HFFc6 (cell line): ENCODE results near the gene SPACA5B. TPM values are rescaled to one million over a fixed set of nuclear protein-coding genes. Genes with fewer than 3 reads are reported as not detected.
"Not testable (repeated sequence)": the region's sequence is repeated elsewhere in the genome, so short reads cannot be mapped to it uniquely, and the experiment has no call there.

Experiments used
- DNase-seq: peaks from one replicate; pipeline ENCODE4 v3.0.0-alpha.2; 2018
- H3K27ac Mint-ChIP-seq: 2 replicates; pipeline ENCODE4 v1.8.0; 2020; ENCODE audit warnings: mild to moderate bottlenecking, mixed read lengths
- H3K27me3 Mint-ChIP-seq: 2 replicates; pipeline ENCODE4 v1.8.0; 2021; ENCODE audit warnings: mild to moderate bottlenecking, moderate library complexity, mixed read lengths; ENCODE audit not compliant: insufficient read depth
- H3K36me3 Mint-ChIP-seq: 2 replicates; pipeline ENCODE4 v1.8.0; 2021; ENCODE audit warnings: low read depth, mixed read lengths
- H3K4me1 Mint-ChIP-seq: 2 replicates; pipeline ENCODE4 v1.8.0; 2020; ENCODE audit warnings: low read depth, mixed read lengths
- H3K4me3 Mint-ChIP-seq: 2 replicates; pipeline ENCODE4 v1.8.0; 2020; ENCODE audit warnings: mild to moderate bottlenecking, moderate library complexity, mixed read lengths
- H3K9me3 Mint-ChIP-seq: 2 replicates; pipeline ENCODE4 v1.8.0; 2020; ENCODE audit warnings: mild to moderate bottlenecking, mixed read lengths
- CTCF ChIP-seq: fragments of 200-600 bp; sonication (generic); IDR thresholded peaks from 2 replicates; pipeline ENCODE4 v1.5.0; 2021; ENCODE audit warnings: antibody characterized with exemption, mild to moderate bottlenecking
- total RNA-seq, 6 experiments: library from RNA; stranded (reverse); fragmentation: NEBNext Ultra II Directional; extraction: Animal tissue kit (Norgen Biotek cat#: 25700); gene quantifications; 2 replicates in 1 of 6; 3 replicates in 5 of 6; pipeline ENCODE4 v1.2.3, GENCODE V29; 2021

Gene SPACA5B
- total RNA-seq, 6 experiments from 2014 or later: not detected

- H3K36me3 Mint-ChIP-seq: no peaks in the 10 kb centered on the region
- no peak for DNase-seq
- no peaks in the 10 kb centered on the region for H3K9me3 Mint-ChIP-seq
- no peak overlapping the region for H3K27ac Mint-ChIP-seq
- H3K27me3 Mint-ChIP-seq: no peaks in the 10 kb centered on the region
- TF ChIP-seq CTCF: no peak
- H3K4me3 Mint-ChIP-seq: no peak overlapping the region
- H3K4me1 Mint-ChIP-seq: no peaks in the 10 kb centered on the region
Observed at GRCh38 chrX:48154796-48155195, 24.4 kb downstream of the SPACA5B start.

GRCh38 chrX:48156014-48156413 lies 25.6 kb downstream of the SPACA5B start:
- Mint-ChIP-seq H3K27me3 (no peaks in the 10 kb centered on the region), H3K36me3 (no peaks in the 10 kb centered on the region), H3K4me1 (no peaks in the 10 kb centered on the region), H3K27ac (no peak overlapping the region), H3K9me3 (no peaks in the 10 kb centered on the region), H3K4me3 (no peak overlapping the region)
- DNase-seq: no peak
- no peak for TF ChIP-seq CTCF

GRCh38 chrX:48165241-48165640 lies 34.8 kb downstream of the SPACA5B start:
- no peak overlapping the region for H3K4me3 Mint-ChIP-seq
- no peaks in the 10 kb centered on the region for H3K4me1 Mint-ChIP-seq
- DNase-seq: no peak
- H3K36me3 Mint-ChIP-seq: no peaks in the 10 kb centered on the region
- TF ChIP-seq CTCF: no peak
- H3K27ac Mint-ChIP-seq: no peak overlapping the region
- no peaks in the 10 kb centered on the region for H3K9me3 Mint-ChIP-seq
- H3K27me3 Mint-ChIP-seq: peaks cover 3% of the 10 kb centered on the region

GRCh38 chrX:48166322-48166721 lies 35.9 kb downstream of the SPACA5B start:
- not testable (repeated sequence) for H3K27me3 Mint-ChIP-seq, H3K4me1 Mint-ChIP-seq, H3K4me3 Mint-ChIP-seq, DNase-seq, H3K9me3 Mint-ChIP-seq, H3K36me3 Mint-ChIP-seq, H3K27ac Mint-ChIP-seq

- Mint-ChIP-seq H3K27ac (no peak overlapping the region), H3K4me3 (no peak overlapping the region), H3K4me1 (no peaks in the 10 kb centered on the region), H3K36me3 (no peaks in the 10 kb centered on the region), H3K27me3 (peaks cover 2% of the 10 kb centered on the region; the same call in 1 of the 2 replicates), H3K9me3 (no peaks in the 10 kb centered on the region)
- no peak for DNase-seq
- TF ChIP-seq CTCF: no peak
Observed at GRCh38 chrX:48179691-48180090, 49.3 kb downstream of the SPACA5B start.

- Mint-ChIP-seq H3K9me3 (no peaks in the 10 kb centered on the region), H3K4me1 (no peaks in the 10 kb centered on the region), H3K4me3 (no peak overlapping the region), H3K36me3 (no peaks in the 10 kb centered on the region), H3K27ac (no peak overlapping the region), H3K27me3 (peaks cover 4% of the 10 kb centered on the region; the same call in 1 of the 2 replicates)
- DNase-seq: no peak
- TF ChIP-seq CTCF: no peak
Observed at GRCh38 chrX:48180811-48181210, 50.4 kb downstream of the SPACA5B start.

- H3K27ac Mint-ChIP-seq, H3K9me3 Mint-ChIP-seq, H3K36me3 Mint-ChIP-seq, H3K4me1 Mint-ChIP-seq, DNase-seq, H3K27me3 Mint-ChIP-seq, H3K4me3 Mint-ChIP-seq: not testable (repeated sequence)
Observed at GRCh38 chrX:48181882-48182281, 51.5 kb downstream of the SPACA5B start.
